ENCODE measurements around the gene HSPA2. TPM values are rescaled to one million over a fixed set of nuclear protein-coding genes. Genes with fewer than 3 reads are reported as not detected.
A peak's percentile ranks its signal among the peaks of the same experiment; 100 is the strongest.
"Not testable (repeated sequence)": the region's sequence is repeated elsewhere in the genome, so short reads cannot be mapped to it uniquely, and the experiment has no call there.

Gene HSPA2
- total RNA-seq, 1 donor from 2014 or later, result 1.3 TPM

DNA sequence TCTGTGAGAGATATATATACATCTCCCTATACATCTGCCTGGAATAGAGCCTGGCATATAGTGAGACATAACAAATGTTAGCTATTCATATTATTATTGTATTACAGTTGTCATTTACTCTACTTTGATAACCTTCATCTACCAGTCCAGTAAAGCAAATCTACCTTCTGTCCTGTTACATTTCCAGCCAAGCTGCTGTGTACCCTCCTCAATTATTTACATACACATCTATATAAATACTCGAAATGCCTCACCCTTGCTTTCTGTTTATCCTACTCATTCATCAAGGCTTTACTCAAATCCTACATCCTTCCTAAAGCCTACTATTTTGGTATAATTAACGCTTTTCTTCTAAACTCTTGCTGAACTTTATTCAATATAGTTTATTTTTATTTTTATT, 27.3 kb upstream of the HSPA2 start:
- ATAC-seq (no peak), DNase-seq (ENCODE audit: low spot score) (no peak)

DNA sequence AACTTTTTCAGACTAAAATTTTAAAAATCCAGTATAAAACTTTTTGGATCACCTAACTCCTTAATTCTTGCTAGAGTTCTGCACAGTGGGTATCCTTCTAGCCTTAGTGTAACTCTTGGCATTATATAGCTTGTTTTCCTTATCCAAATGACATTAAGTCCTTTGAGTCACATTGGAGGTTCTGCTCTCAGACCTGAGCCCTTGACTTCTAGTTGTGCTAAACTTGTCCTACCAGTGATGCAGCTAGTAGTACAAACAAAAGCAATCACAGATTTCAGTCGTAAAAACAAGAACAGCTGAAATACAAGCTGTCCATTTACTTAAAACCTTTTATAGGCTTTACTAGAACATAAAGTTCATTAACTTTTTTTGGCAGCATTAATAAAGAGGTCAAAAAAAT, 25.5 kb upstream of the HSPA2 start:
- DNase-seq (ENCODE audit: low spot score) (no peak), ATAC-seq (no peak)

- ATAC-seq (no peak), DNase-seq (ENCODE audit: low spot score) (no peak)
Measured at GRCh38 chr14:64516969-64517368, 23.6 kb upstream of the HSPA2 start.

DNA sequence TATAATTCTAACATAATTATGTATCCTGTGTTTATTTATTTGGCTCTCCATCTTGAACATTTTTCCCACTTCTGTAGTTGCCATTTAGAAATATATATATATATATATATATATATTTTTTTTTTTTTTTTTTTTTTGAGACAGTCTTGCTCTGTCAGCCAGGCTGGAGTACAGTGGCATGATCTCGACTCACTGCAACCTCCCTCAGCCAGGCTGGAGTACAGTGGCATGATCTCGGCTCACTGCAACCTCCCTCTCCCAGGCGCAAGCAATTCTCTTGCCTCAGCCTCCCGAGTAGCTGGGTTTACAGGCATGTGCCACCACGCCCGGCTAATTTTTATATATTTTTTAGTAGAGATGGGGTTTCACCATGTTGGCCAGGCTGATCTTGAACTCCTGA, 22.9 kb upstream of the HSPA2 start:
- not testable (repeated sequence) for ATAC-seq; DNase-seq (ENCODE audit: low spot score)

GRCh38 chr14:64518229-64518628, 22.3 kb upstream of the HSPA2 start:
- ATAC-seq, result no peak
- no peak for DNase-seq (ENCODE audit: low spot score)

GRCh38 chr14:64520699-64521098, 19.8 kb upstream of the HSPA2 start:
- ATAC-seq (no peak), DNase-seq (ENCODE audit: low spot score) (no peak)

DNA sequence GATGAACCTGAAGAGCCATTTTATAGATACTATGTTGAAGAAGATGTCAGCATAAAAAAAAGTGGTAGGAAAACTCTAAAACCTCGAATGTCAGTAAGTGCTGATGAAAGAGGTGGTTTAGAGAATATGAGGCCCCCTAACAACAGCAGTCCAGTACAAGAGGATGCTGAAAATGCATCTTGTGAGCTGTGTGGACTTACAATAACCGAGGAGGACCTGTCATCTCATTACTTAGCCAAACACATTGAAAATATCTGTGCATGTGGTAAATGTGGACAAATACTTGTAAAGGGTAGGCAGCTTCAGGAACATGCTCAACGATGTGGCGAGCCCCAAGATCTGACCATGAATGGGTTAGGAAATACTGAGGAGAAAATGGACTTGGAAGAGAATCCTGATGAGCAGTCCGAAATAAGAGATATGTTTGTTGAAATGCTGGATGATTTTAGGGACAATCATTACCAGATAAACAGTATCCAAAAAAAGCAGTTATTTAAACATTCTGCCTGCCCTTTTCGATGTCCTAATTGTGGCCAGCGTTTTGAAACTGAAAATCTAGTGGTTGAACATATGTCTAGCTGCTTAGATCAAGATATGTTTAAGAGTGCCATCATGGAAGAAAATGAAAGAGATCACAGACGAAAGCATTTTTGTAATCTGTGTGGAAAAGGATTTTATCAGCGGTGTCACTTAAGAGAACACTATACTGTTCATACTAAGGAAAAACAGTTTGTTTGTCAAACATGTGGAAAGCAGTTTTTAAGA, 17.8 kb upstream of the HSPA2 start:
- ATAC-seq (no peak), DNase-seq (ENCODE audit: low spot score) (no peak)

DNA sequence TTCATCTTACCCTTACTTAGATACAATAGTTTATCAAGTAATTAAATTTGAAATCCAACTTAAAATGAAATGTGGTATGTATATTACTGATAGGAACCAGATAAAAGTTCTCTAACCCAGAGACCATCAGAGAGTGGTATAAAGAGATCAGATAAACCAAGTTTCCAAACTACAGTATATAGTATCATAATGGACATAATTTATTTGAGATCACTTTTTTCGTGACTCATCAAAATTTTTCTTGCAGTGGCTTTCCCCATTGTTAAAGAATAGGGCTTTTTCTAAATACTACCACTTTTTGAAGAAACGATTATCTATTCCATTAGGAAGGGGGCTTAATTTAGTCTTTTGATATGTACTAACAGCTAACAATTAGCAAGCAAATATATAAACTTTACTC, 15.2 kb upstream of the HSPA2 start:
- DNase-seq (ENCODE audit: low spot score), result no peak

GRCh38 chr14:64531567-64531966, 9.0 kb upstream of the HSPA2 start:
- no peak for ATAC-seq
- DNase-seq (ENCODE audit: low spot score), result no peak

More for the DNA sequence above, 15.2 kb upstream of the HSPA2 start:
- ATAC-seq, result no peak

DNA sequence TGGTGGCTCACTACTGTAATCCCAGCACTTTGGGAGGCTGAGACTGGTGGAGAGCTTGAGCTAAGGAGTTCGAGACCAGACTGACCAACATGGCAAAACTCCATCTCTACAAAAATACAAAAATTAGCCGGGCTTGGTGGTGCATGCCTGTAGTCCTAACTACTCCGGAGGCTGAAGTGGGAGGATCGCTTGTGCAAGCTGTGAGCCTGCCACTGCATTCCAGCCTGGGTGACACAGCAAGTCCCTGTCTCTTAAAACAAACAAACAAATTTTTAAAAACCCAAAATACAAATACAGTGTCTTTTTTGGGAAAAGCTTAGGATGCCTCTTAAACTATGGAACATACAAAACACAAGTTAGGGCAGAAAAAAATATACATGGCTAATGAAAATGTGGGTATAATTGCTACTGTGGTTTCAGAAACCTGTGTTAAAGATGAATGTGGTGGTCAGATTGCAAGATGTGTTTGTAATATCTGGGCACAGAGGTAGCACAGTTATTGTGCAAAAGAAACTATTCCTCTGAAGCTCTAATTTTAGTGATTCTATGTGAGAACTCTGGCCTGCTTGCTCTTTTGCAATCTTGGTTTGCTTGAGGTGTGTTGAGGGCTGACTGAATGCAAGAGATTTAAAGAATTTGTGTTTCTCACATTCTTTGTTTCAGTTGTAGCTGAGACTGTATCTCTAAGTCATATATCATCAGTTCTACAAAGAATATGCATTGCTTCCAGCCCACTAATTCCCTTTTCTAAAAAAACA, 3.9 kb upstream of the HSPA2 start:
- DNase-seq (ENCODE audit: low spot score), result no peak
- no peak for ATAC-seq

- no peak for ATAC-seq
- DNase-seq (ENCODE audit: low spot score), result peak; percentile 48
Measured at GRCh38 chr14:64541261-64541971, 875 bp downstream of the HSPA2 start.

DNA sequence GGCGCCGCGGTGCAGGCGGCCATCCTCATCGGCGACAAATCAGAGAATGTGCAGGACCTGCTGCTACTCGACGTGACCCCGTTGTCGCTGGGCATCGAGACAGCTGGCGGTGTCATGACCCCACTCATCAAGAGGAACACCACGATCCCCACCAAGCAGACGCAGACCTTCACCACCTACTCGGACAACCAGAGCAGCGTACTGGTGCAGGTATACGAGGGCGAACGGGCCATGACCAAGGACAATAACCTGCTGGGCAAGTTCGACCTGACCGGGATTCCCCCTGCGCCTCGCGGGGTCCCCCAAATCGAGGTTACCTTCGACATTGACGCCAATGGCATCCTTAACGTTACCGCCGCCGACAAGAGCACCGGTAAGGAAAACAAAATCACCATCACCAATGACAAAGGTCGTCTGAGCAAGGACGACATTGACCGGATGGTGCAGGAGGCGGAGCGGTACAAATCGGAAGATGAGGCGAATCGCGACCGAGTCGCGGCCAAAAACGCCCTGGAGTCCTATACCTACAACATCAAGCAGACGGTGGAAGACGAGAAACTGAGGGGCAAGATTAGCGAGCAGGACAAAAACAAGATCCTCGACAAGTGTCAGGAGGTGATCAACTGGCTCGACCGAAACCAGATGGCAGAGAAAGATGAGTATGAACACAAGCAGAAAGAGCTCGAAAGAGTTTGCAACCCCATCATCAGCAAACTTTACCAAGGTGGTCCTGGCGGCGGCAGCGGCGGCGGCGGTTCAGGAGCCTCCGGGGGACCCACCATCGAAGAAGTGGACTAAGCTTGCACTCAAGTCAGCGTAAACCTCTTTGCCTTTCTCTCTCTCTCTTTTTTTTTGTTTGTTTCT, 1.7 kb downstream of the HSPA2 start:
- ATAC-seq (no peak), DNase-seq (ENCODE audit: low spot score) (no peak)

DNA sequence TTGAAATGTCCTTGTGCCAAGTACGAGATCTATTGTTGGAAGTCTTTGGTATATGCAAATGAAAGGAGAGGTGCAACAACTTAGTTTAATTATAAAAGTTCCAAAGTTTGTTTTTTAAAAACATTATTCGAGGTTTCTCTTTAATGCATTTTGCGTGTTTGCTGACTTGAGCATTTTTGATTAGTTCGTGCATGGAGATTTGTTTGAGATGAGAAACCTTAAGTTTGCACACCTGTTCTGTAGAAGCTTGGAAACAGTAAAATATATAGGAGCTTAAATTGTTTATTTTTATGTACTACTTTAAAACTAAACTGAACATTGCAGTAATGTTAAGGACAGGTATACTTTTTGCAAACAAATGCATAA, 2.3 kb downstream of the HSPA2 start:
- ATAC-seq, result no peak
- no peak for DNase-seq (ENCODE audit: low spot score)

DNA sequence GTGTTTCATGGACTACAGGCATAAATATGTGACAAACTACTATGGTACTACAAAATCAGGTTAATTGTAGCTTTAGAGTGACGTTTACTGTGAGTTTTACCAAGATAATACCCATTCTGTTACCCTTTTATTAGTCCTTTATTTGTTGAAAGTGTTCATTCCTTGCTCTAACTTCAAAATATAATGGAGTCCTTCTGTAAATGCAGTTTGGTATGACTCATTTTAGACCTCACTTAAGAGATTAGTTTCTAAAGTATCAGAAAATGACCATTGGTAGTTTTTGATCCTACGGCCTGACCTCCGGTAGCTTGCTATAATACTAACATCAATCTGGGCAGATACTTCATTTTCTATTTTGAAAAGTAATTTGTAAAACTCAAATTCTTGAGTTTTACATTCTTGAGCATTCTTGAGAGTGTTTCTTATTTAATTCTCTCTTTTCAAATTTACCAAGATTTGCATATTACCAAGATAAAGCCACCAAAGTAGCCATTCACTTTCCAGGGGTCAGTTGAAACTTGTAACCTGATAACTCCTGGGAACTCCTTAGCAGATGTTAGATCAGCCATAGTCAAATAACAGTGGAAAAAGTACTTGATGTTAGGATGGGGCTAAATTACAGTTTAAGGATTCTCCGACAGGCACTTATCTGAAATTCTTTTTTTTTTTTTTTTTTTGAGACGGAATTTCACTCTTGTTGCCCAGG, 4.2 kb downstream of the HSPA2 start:
- ATAC-seq (no peak), DNase-seq (ENCODE audit: low spot score) (no peak)

DNA sequence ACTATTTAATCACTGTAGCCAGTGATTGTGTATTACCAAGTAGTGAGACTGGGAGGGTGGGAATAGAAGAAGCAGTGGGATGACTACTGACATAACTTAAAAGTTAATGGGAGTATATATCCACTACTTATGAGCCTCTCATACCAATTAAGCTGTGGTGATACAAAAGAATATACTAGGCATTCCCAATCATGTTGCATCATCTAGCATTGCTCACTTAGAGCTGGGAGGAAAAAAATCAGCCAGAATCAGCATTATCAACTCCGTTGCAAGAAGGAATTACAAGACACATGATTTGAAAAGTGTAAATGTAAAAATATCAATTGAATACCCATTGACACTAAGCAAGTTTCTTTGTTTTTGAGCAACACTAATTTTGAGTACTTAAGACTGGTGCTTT, 8.5 kb downstream of the HSPA2 start:
- ATAC-seq (no peak), DNase-seq (ENCODE audit: low spot score) (no peak)

- ATAC-seq (peak; percentile 78), DNase-seq (ENCODE audit: low spot score) (no peak)
Measured at GRCh38 chr14:64549791-64550620, 9.5 kb downstream of the HSPA2 start, which contains the start of gene PPP1R36. Gene PPP1R36 (plus strand): TSS chr14:64549961. CDS start chr14:64549998, 37 bp downstream.

- ATAC-seq, result no peak
- no peak for DNase-seq (ENCODE audit: low spot score)
Measured at GRCh38 chr14:64550621-64551333, 10.2 kb downstream of the HSPA2 start.

DNA sequence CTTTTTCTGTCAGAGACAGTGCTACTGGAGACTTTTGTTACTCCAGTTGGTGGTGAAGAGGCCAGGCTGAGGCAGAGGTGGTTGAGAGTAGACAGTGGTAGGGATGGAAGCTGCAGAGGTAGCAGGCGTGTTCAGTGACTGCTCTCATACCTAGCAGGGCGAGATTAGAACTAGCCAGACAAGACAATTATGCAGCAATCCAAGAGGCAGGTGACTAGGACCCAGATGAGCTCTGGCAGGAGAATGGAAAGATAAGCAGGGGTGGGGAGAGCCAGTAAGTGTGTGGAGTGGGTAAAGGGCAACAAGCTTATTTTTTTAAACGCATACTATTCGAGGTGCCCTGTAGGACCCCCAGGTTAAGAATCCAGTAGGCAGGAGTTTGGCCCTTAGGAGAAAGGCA, 14.0 kb downstream of the HSPA2 start:
- no peak for ATAC-seq
- DNase-seq (ENCODE audit: low spot score), result no peak

GRCh38 chr14:64556526-64556925, 16.0 kb downstream of the HSPA2 start:
- no peak for ATAC-seq
- DNase-seq (ENCODE audit: low spot score), result no peak
